Umbilical cord (tissue), 2 donors: ENCODE measurements around the gene GUCY2F. TPM values are rescaled to one million over a fixed set of nuclear protein-coding genes. Genes with fewer than 3 reads are reported as not detected.

Source experiments
- DNase-seq: peaks from one replicate; pipeline ENCODE4 v3.0.0-alpha.2; 2015; ENCODE audit warnings: low spot score
- total RNA-seq: library from RNA; depleted of rRNA; stranded (reverse); fragments of >200 nt; gene quantifications from one replicate; pipeline ENCODE4 v1.2.3, GENCODE V29; 2014; ENCODE audit warnings: low replicate concordance; ENCODE audit not compliant: insufficient read depth

The GUCY2F gene
- total RNA-seq, 1 donor from 2014 or later: not detected

GRCh38 chrX:109344101-109344500, 137.8 kb downstream of the GUCY2F start:
- no peak for DNase-seq

GRCh38 chrX:109343671-109344070, 138.2 kb downstream of the GUCY2F start:
- DNase-seq: no peak

GRCh38 chrX:109336141-109336540, 145.7 kb downstream of the GUCY2F start:
- no peak for DNase-seq

GRCh38 chrX:109327251-109327650, 154.6 kb downstream of the GUCY2F start:
- no peak for DNase-seq

Other genes with a start within 250 kb of the GUCY2F start
- gene NXT2, start 54.8 kb upstream of the GUCY2F start, total RNA-seq: 22.9 TPM
- not detected for gene KCNE5, start 143.1 kb upstream of the GUCY2F start, total RNA-seq